ENCODE data around the gene EME1. TPM values are rescaled to one million over a fixed set of nuclear protein-coding genes. Genes with fewer than 3 reads are reported as not detected.

EME1 gene
- total RNA-seq, 6 experiments from 2014 or later: 0.12 to 1.3 (median 0.66) TPM; not detected in 2

DNA sequence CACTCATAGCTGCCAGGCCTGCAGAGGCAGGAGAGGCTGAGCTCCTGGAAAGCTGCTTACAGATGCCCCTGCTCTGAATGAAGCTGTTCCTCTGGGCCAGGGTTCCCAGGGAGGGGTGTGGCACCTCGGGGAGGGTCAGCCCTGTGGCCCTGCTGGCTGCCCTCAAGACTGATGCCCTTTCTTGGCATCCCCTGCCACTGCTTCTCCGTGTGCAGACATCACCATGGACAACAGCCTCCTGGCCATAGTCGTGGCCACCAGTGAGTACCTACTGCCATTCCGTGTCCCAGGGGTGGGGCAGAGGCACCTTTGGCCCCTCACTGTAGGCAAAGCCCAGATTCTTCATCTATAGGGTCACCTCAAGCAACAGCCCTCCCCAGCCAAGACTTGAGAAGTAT, 9.0 kb upstream of the EME1 start:
- H3K4me3 ChIP-seq: no peak overlapping the region
- DNase-seq (peak in 1 of 3 donors; percentile 46), ATAC-seq (no peak)
- no peak for TF ChIP-seq POLR2A (IDR thresholded peaks at IDR 0.05)
- no peak for TF ChIP-seq CTCF (IDR thresholded peaks at IDR 0.05)
- 42% methylated on average over 3 of the region's 4 CpGs for WGBS (ENCODE audit: insufficient coverage, low coverage, low lambda C conversion rate, missing lambda C conversion rate)
- no peak overlapping the region for H3K27ac ChIP-seq
- peaks cover 0 to 24% (median 12%) of the 10 kb centered on the region in 4 donors for H3K36me3 ChIP-seq
- peaks cover 0 to 10% (median 0%) of the 10 kb centered on the region in 4 donors for H3K4me1 ChIP-seq
- no peaks in the 10 kb centered on the region for H3K27me3 ChIP-seq
- intact Hi-C loops (cut with DNase I): no loop called here
- no peaks in the 10 kb centered on the region for H3K9me3 ChIP-seq

- Histone ChIP-seq H3K27me3 (no peaks in the 10 kb centered on the region), H3K36me3 (peaks cover 0 to 31% (median 15%) of the 10 kb centered on the region in 4 donors), H3K9me3 (no peaks in the 10 kb centered on the region), H3K27ac (no peak overlapping the region), H3K4me3 (no peak overlapping the region), H3K4me1 (peaks cover 0 to 7% (median 0%) of the 10 kb centered on the region in 4 donors)
- ATAC-seq: no peak
- intact Hi-C loops (cut with DNase I): no loop called here
- WGBS (ENCODE audit: insufficient coverage, low coverage, low lambda C conversion rate, missing lambda C conversion rate): 100% methylated on average over 3 of the region's 9 CpGs
- DNase-seq: peak in 1 of 3 donors; percentile 43
- TF ChIP-seq CTCF (IDR thresholded peaks at IDR 0.05): no peak
- TF ChIP-seq POLR2A (IDR thresholded peaks at IDR 0.05): no peak
Measured at GRCh38 chr17:50364715-50365114, 8.3 kb upstream of the EME1 start.

- H3K27ac ChIP-seq: no peak overlapping the region
- no peak overlapping the region for H3K4me3 ChIP-seq
- intact Hi-C loops (cut with DNase I): no loop called here
- peaks cover 0 to 35% (median 15%) of the 10 kb centered on the region in 4 donors for H3K36me3 ChIP-seq
- no peak for ATAC-seq
- TF ChIP-seq POLR2A (IDR thresholded peaks at IDR 0.05): no peak
- TF ChIP-seq CTCF (IDR thresholded peaks at IDR 0.05): no peak
- H3K9me3 ChIP-seq: no peaks in the 10 kb centered on the region
- peaks cover 0 to 7% (median 0%) of the 10 kb centered on the region in 4 donors for H3K4me1 ChIP-seq
- WGBS (ENCODE audit: insufficient coverage, low coverage, low lambda C conversion rate, missing lambda C conversion rate): 40% methylated on average over 1 of the region's 2 CpGs
- no peaks in the 10 kb centered on the region for H3K27me3 ChIP-seq
- DNase-seq: peak in 1 of 3 donors; percentile 9
Measured at GRCh38 chr17:50365165-50365564, 7.9 kb upstream of the EME1 start.

GRCh38 chr17:50365649-50366393, 7.2 kb upstream of the EME1 start:
- WGBS (ENCODE audit: insufficient coverage, low coverage, low lambda C conversion rate, missing lambda C conversion rate): 94% methylated on average over 8 of the region's 14 CpGs
- ATAC-seq (no peak), DNase-seq (peak in 1 of 3 donors; percentile 37)
- H3K4me3 ChIP-seq: no peak overlapping the region
- peaks cover 0 to 39% (median 15%) of the 10 kb centered on the region in 4 donors for H3K36me3 ChIP-seq
- peaks cover 0 to 7% (median 0%) of the 10 kb centered on the region in 4 donors for H3K4me1 ChIP-seq
- intact Hi-C loops (cut with DNase I): no loop called here
- no peak overlapping the region for H3K27ac ChIP-seq
- TF ChIP-seq POLR2A (IDR thresholded peaks at IDR 0.05): no peak
- TF ChIP-seq CTCF (IDR thresholded peaks at IDR 0.05): no peak
- H3K27me3 ChIP-seq: no peaks in the 10 kb centered on the region
- no peaks in the 10 kb centered on the region for H3K9me3 ChIP-seq

All from right lobe of liver (tissue), 6 donors.